GM23338 (cell line): ENCODE measurements around the gene SLFN12L. TPM values are rescaled to one million over a fixed set of nuclear protein-coding genes. Genes with fewer than 3 reads are reported as not detected.
A peak's percentile ranks its signal among the peaks of the same experiment; 100 is the strongest.

Source experiments
- ATAC-seq: fragments of 200-7000 bp; cut with Tn5 transposase; 3 replicates; pipeline ENCODE4 v1.9.1; 2020
- DNase-seq: peaks from one replicate; pipeline ENCODE4 v3.0.0-alpha.2; 2015; ENCODE audit warnings: low spot score
- H2AFZ ChIP-seq: fragments of 200-600 bp; sonication (generic); 2 replicates; pipeline ENCODE4 v1.8.0; 2016; ENCODE audit warnings: antibody characterized with exemption, mild to moderate bottlenecking, moderate library complexity
- H3F3A ChIP-seq: fragments of 200-600 bp; sonication (generic); replicated peaks from 2 replicates; pipeline ENCODE4 v1.8.0; 2017; ENCODE audit warnings: antibody characterized with exemption, mixed run types, low read depth
- H3K27ac ChIP-seq: fragments of 200-600 bp; sonication (generic); 2 replicates; pipeline ENCODE4 v1.6.1; 2016; ENCODE audit warnings: low read depth
- H3K27me3 ChIP-seq: fragments of 200-600 bp; sonication (generic); 2 replicates; pipeline ENCODE4 v1.8.0; 2016; ENCODE audit warnings: mild to moderate bottlenecking, mixed run types, moderate library complexity; ENCODE audit not compliant: insufficient read depth
- H3K36me3 ChIP-seq: fragments of 200-600 bp; sonication (generic); 2 replicates; pipeline ENCODE4 v1.8.0; 2016; ENCODE audit warnings: mild to moderate bottlenecking; ENCODE audit not compliant: insufficient read depth
- H3K4me1 ChIP-seq: fragments of 200-600 bp; sonication (generic); 2 replicates; pipeline ENCODE4 v1.8.0; 2016; ENCODE audit warnings: mild to moderate bottlenecking, moderate library complexity; ENCODE audit not compliant: insufficient read depth
- H3K4me2 ChIP-seq: fragments of 200-600 bp; sonication (generic); 2 replicates; pipeline ENCODE4 v1.7.1; 2017; ENCODE audit warnings: mixed run types
- H3K4me3 ChIP-seq: fragments of 200-600 bp; sonication (generic); 2 replicates; pipeline ENCODE4 v1.6.1; 2016; ENCODE audit warnings: mixed run types
- H3K79me2 ChIP-seq: fragments of 200-600 bp; sonication (generic); replicated peaks from 2 replicates; pipeline ENCODE4 v1.8.0; 2017; ENCODE audit warnings: mild to moderate bottlenecking; ENCODE audit not compliant: insufficient read depth
- H3K9me2 ChIP-seq: fragments of 200-600 bp; sonication (generic); 2 replicates; pipeline ENCODE4 v1.8.0; 2017; ENCODE audit not compliant: insufficient read depth
- H4K20me1 ChIP-seq: fragments of 200-600 bp; sonication (generic); replicated peaks from 2 replicates; pipeline ENCODE4 v1.8.0; 2017; ENCODE audit warnings: mild to moderate bottlenecking; ENCODE audit not compliant: insufficient read depth
- H3K27ac Mint-ChIP-seq: 2 replicates; pipeline ENCODE4 v1.8.0; 2020; ENCODE audit warnings: inconsistent platforms, mild to moderate bottlenecking, moderate library complexity, mixed read lengths
- H3K27me3 Mint-ChIP-seq: 3 replicates; pipeline ENCODE4 v1.8.0; 2022; ENCODE audit warnings: low read depth, mild to moderate bottlenecking, moderate library complexity, mixed read lengths, inconsistent platforms; ENCODE audit not compliant: insufficient read depth, poor library complexity
- H3K36me3 Mint-ChIP-seq: 3 replicates; pipeline ENCODE4 v1.8.0; 2021; ENCODE audit warnings: low read depth, mild to moderate bottlenecking, inconsistent platforms, moderate library complexity, mixed read lengths
- H3K4me1 Mint-ChIP-seq: 3 replicates; pipeline ENCODE4 v1.8.0; 2020; ENCODE audit warnings: mild to moderate bottlenecking, inconsistent platforms, mixed read lengths
- H3K4me3 Mint-ChIP-seq: 3 replicates; pipeline ENCODE4 v1.8.0; 2021; ENCODE audit warnings: moderate library complexity, mild to moderate bottlenecking, inconsistent platforms, mixed read lengths
- H3K9me3 Mint-ChIP-seq: 3 replicates; pipeline ENCODE4 v1.8.0; 2020; ENCODE audit warnings: moderate library complexity, mild to moderate bottlenecking, inconsistent platforms, mixed read lengths
- CREB1 ChIP-seq: fragments of 250-450 bp; sonication (Bioruptor Pico); IDR thresholded peaks from 2 replicates; pipeline ENCODE4 v1.5.0; 2020; ENCODE audit warnings: low read depth, mild to moderate bottlenecking, moderate library complexity
- CTCF ChIP-seq, 2 experiments: fragments of 200-600 bp in 1 of 2; sonication (generic) in 1 of 2; conservative IDR thresholded peaks; 2 replicates each; pipeline versions ENCODE4 v1.5.1 to v1.6.1; 2016 to 2017; ENCODE audit warnings: antibody characterized with exemption in 2 of 2, low read depth in 2 of 2, mild to moderate bottlenecking in 2 of 2, moderate library complexity in 1 of 2
- ETS1 ChIP-seq: IDR thresholded peaks from 2 replicates; pipeline ENCODE4 v1.6.1; 2016; ENCODE audit warnings: antibody characterized with exemption
- EZH2 ChIP-seq: fragments of 200-600 bp; sonication (generic); IDR thresholded peaks from one replicate; pipeline ENCODE4 v1.8.0; 2017; ENCODE audit warnings: antibody characterized with exemption, mild to moderate bottlenecking, low read depth; ENCODE audit not compliant: unreplicated experiment
- EZH2phosphoT487 ChIP-seq: fragments of 200-600 bp; sonication (generic); IDR thresholded peaks from one replicate; pipeline ENCODE4 v1.8.1; 2018; ENCODE audit warnings: antibody characterized with exemption; ENCODE audit not compliant: unreplicated experiment
- JUNB ChIP-seq: IDR thresholded peaks from one replicate; pipeline ENCODE4 v1.6.1; 2016; ENCODE audit warnings: antibody characterized with exemption; ENCODE audit not compliant: unreplicated experiment
- NANOG ChIP-seq: IDR thresholded peaks from 2 replicates; pipeline ENCODE4 v1.6.1; 2016; ENCODE audit warnings: antibody characterized with exemption, borderline replicate concordance
- POLR2AphosphoS5 ChIP-seq: IDR thresholded peaks from 2 replicates; pipeline ENCODE4 v1.6.1; 2016; ENCODE audit warnings: antibody characterized with exemption, low read depth
- REST ChIP-seq: IDR thresholded peaks from one replicate; pipeline ENCODE4 v1.6.1; 2018; ENCODE audit warnings: antibody characterized with exemption; ENCODE audit not compliant: unreplicated experiment
- STAT1 ChIP-seq: IDR thresholded peaks from one replicate; pipeline ENCODE4 v1.6.1; 2016; ENCODE audit warnings: antibody characterized with exemption; ENCODE audit not compliant: unreplicated experiment
- ZNF114 ChIP-seq: fragments of 250-450 bp; sonication (Bioruptor Pico); IDR thresholded peaks from 2 replicates; pipeline ENCODE4 v1.5.0; 2020; ENCODE audit warnings: mild to moderate bottlenecking, moderate library complexity
- ZNF331 ChIP-seq: fragments of 250-450 bp; sonication (Bioruptor Pico); IDR thresholded peaks from 2 replicates; pipeline ENCODE4 v1.5.0; 2020; ENCODE audit warnings: low read depth, mild to moderate bottlenecking, moderate library complexity
- ZNF462 ChIP-seq: fragments of 250-450 bp; sonication (Bioruptor Pico); IDR thresholded peaks from 2 replicates; pipeline ENCODE4 v1.5.0; 2020; ENCODE audit warnings: mild to moderate bottlenecking, moderate library complexity
- polyA plus RNA-seq: library from polyadenylated mRNA; unstranded; fragments of >200 nt; fragmentation: Nextera tagmentation; extraction: Ambion mirVana; gene quantifications from 2 replicates; pipeline ENCODE4 v1.2.1, GENCODE V29; 2016
- total RNA-seq: library from RNA; depleted of rRNA; stranded (reverse); fragments of >200 nt; shearing (Covaris generic); gene quantifications from 2 replicates; pipeline ENCODE4 v1.2.3, GENCODE V29; 2014

Gene SLFN12L
- total and polyA plus RNA-seq, 2 experiments from 2014 or later: not detected

GRCh38 chr17:35515027-35515426 is 22.5 kb downstream of the SLFN12L start:
- TF ChIP-seq ETS1 (no peak), CREB1 (CRISPR knock-in tag) (no peak), POLR2AphosphoS5 (no peak), ZNF114 (CRISPR knock-in tag) (no peak), REST (no peak), ZNF331 (CRISPR knock-in tag) (no peak), STAT1 (no peak), NANOG (no peak), EZH2 (no peak), EZH2phosphoT487 (no peak), ZNF462 (CRISPR knock-in tag) (no peak), CTCF (conservative IDR thresholded peaks at IDR 0.05; ENCODE audit: low read depth in 2 of 2) (no peak), JUNB (no peak)
- peak overlapping the region; percentile 38; the same call in 1 of the 2 replicates for H2AFZ ChIP-seq
- H4K20me1 ChIP-seq: no peaks in the 10 kb centered on the region
- H3K9me2 ChIP-seq: 0 out of 2 replicates have a peak, but pooled peaks cover 2% of the 10 kb centered on the region
- no peaks in the 10 kb centered on the region for H3K4me1 ChIP-seq
- DNase-seq: no peak
- Mint-ChIP-seq H3K27me3 (peaks cover 3% of the 10 kb centered on the region), H3K4me1 (no peaks in the 10 kb centered on the region), H3K36me3 (no peaks in the 10 kb centered on the region), H3K9me3 (no peaks in the 10 kb centered on the region; the same call in 2 of the 3 replicates), H3K27ac (no peak overlapping the region), H3K4me3 (no peak overlapping the region)
- H3F3A ChIP-seq: no peaks in the 10 kb centered on the region
- H3K27me3 ChIP-seq: peaks cover 26% of the 10 kb centered on the region; the same call in 1 of the 2 replicates
- H3K79me2 ChIP-seq: no peaks in the 10 kb centered on the region
- no peaks in the 10 kb centered on the region for H3K36me3 ChIP-seq
- no peak overlapping the region for H3K4me2 ChIP-seq
- no peak overlapping the region for H3K4me3 ChIP-seq
- ATAC-seq: peak; percentile 43; the same call in 2 of the 3 replicates
- no peak overlapping the region for H3K27ac ChIP-seq
